Lung (tissue), 16 donors: ENCODE data around the gene TBX6. TPM values are rescaled to one million over a fixed set of nuclear protein-coding genes. Genes with fewer than 3 reads are reported as not detected.

Source experiments
- ATAC-seq: fragments of 200-7000 bp; cut with Tn5 transposase; one replicate; pipeline ENCODE4 v1.9.1; 2020; ENCODE audit warnings: moderate number of reproducible peaks; ENCODE audit not compliant: insufficient read depth, low FRiP score
- DNase-seq, 3 donors: peaks; one replicate each; pipeline ENCODE4 v3.0.0-alpha.2; 2013 to 2017
- H3K27ac ChIP-seq, 2 donors: one replicate each; pipeline ENCODE4 v1.5.1; 2013; ENCODE audit warnings: mild to moderate bottlenecking in 2 of 2, moderate library complexity in 2 of 2, control low read depth in 1 of 2, inconsistent platforms in 1 of 2, low read depth in 1 of 2, low read length in 1 of 2
- H3K27me3 ChIP-seq, 3 donors: one replicate each; pipeline ENCODE4 v1.5.1; 2013; ENCODE audit warnings: low read length in 2 of 3; ENCODE audit not compliant: control insufficient read depth in 3 of 3, insufficient read depth in 3 of 3
- H3K36me3 ChIP-seq, 4 donors: one replicate each; pipeline ENCODE4 v1.5.1; 2013; ENCODE audit warnings: low read length in 4 of 4, mild to moderate bottlenecking in 1 of 4, moderate library complexity in 1 of 4; ENCODE audit not compliant: control insufficient read depth in 4 of 4, insufficient read depth in 4 of 4
- H3K4me1 ChIP-seq, 5 donors: one replicate each; pipeline ENCODE4 v1.5.1; 2013; ENCODE audit warnings: low read length in 5 of 5, mild to moderate bottlenecking in 2 of 5, moderate library complexity in 1 of 5; ENCODE audit not compliant: control insufficient read depth in 5 of 5, insufficient read depth in 5 of 5
- H3K4me3 ChIP-seq: one replicate; pipeline ENCODE4 v1.5.1; 2013; ENCODE audit warnings: mild to moderate bottlenecking, control low read depth, moderate library complexity
- H3K9ac ChIP-seq, 2 donors: one replicate each; pipeline ENCODE4 v1.5.1; 2013; ENCODE audit warnings: low read length in 2 of 2, control low read depth in 1 of 2; ENCODE audit not compliant: insufficient read depth in 1 of 2
- H3K9me3 ChIP-seq, 4 donors: one replicate each; pipeline ENCODE4 v1.5.1; 2013; ENCODE audit warnings: low read length in 3 of 4, mild to moderate bottlenecking in 1 of 4, moderate library complexity in 1 of 4; ENCODE audit not compliant: control insufficient read depth in 4 of 4, insufficient read depth in 3 of 4
- CTCF ChIP-seq: IDR thresholded peaks from 2 replicates; pipeline ENCODE4 v1.5.1; 2012; ENCODE audit warnings: mild to moderate bottlenecking; ENCODE audit errors: control extremely low read depth, extremely low read depth
- WGBS, 2 donors: extraction: QIAGEN DNeasy Blood & Tissue Kit; methylation state at CpG; one replicate each; pipeline ENCODE4 v1.1.7; 2013; 5-methylcytosine and 5-hydroxymethylcytosine counted together
- long read RNA-seq, 5 donors: transcript quantifications; one replicate each; lab custom pipeline, GENCODE V29; 2026
- polyA plus RNA-seq, 2 donors: library from polyadenylated mRNA; stranded (reverse); fragments of 200-250 nt; gene quantifications; one replicate each; pipeline ENCODE4 v1.2.1, GENCODE V29; 2013
- total RNA-seq, 2 donors: library from RNA; depleted of rRNA in 1 of 2; stranded (reverse); fragments of >200 nt in 1 of 2; gene quantifications; one replicate each; pipeline ENCODE4 v1.2.1, GENCODE V29; 2014 to 2021
- donor health status: control.
- donor health status: control.
- donor health status: Bipolar disorder and iron deficiency.
- donor health status: healthy.
- donor health status: DM: yes; HTN: yes; CAD: no.

TBX6 gene
- total RNA-seq (1 to 10 TPM in 1 of 2 donors, under 1 TPM in 1; 0.60 to 1.7 TPM), polyA plus RNA-seq (1 to 10 TPM; 1.1 to 1.6 TPM)
- long read RNA-seq, donor 1, result 0 reads
- long read RNA-seq, donor 2, result 0 reads
- long read RNA-seq, donor 3, result 0 reads
- long read RNA-seq, donor 4, result 0 reads
- long read RNA-seq, donor 5, result 0 reads

GRCh38 chr16:30091474-30092372 lies at the start of gene TBX6:
TBX6 (minus strand) TSS chr16:30091924; CDS start chr16:30091193, 731 bp downstream.
- DNase-seq (peak; percentile 94 to 96 (median 94)), ATAC-seq (peak; percentile 91)
- peaks cover 0 to 36% (median 10%) of the 10 kb centered on the region in 5 donors for H3K4me1 ChIP-seq
- H3K9ac ChIP-seq, result peak within 1 kb of the TSS in 1 of 2 donors; percentile 55
- H3K9me3 ChIP-seq, result peaks cover 0 to 2% (median under 1%) of the 10 kb centered on the region in 4 donors
- TF ChIP-seq CTCF, result peak; percentile 96
- peaks cover 0 to 12% (median 10%) of the 10 kb centered on the region in 4 donors for H3K36me3 ChIP-seq
- WGBS, 2 donors, result 0 to 1% methylated on average over 72 to 76 of the region's 76 CpGs
- H3K27me3 ChIP-seq, result no peaks in the 10 kb centered on the region
- peak within 1 kb of the TSS; percentile 20 for H3K4me3 ChIP-seq
- H3K27ac ChIP-seq, result peak within 1 kb of the TSS; percentile 89 to 90

- Histone ChIP-seq H3K9me3 (no peaks in the 10 kb centered on the region), H3K4me1 (no peaks in the 10 kb centered on the region), H3K4me3 (no peak overlapping the region), H3K27me3 (no peaks in the 10 kb centered on the region), H3K27ac (no peak overlapping the region), H3K36me3 (no peaks in the 10 kb centered on the region), H3K9ac (no peak overlapping the region)
- ATAC-seq (no peak), DNase-seq (peak in 1 of 3 donors; percentile 8)
- no peak for TF ChIP-seq CTCF
- 54 to 62% methylated on average over 13 of the region's 13 CpGs for WGBS, 2 donors
Measured at GRCh38 chr16:30139583-30140481, 48.1 kb upstream of the TBX6 start.

- H3K9ac ChIP-seq, result no peak overlapping the region
- H3K27ac ChIP-seq, result no peak overlapping the region
- no peaks in the 10 kb centered on the region for H3K36me3 ChIP-seq
- no peak for ATAC-seq
- no peaks in the 10 kb centered on the region for H3K27me3 ChIP-seq
- WGBS, 2 donors, result 75 to 79% methylated on average over 8 of the region's 8 CpGs
- DNase-seq, result no peak
- H3K9me3 ChIP-seq, result no peaks in the 10 kb centered on the region
- no peaks in the 10 kb centered on the region for H3K4me1 ChIP-seq
- TF ChIP-seq CTCF, result no peak
- H3K4me3 ChIP-seq, result no peak overlapping the region
Measured at GRCh38 chr16:30137897-30138296, 46.2 kb upstream of the TBX6 start.
